ENCODE measurements around the gene ARID1A. TPM values are rescaled to one million over a fixed set of nuclear protein-coding genes. Genes with fewer than 3 reads are reported as not detected.

ARID1A gene
- total and polyA plus RNA-seq, 2 donors (not counting 3 experiments of a cell fraction or from before 2014, with no cell fraction given) = 36.9 to 77.2 TPM

- ChIA-PET POLR2A (no interaction called here), CTCF (no interaction called here)
- FAIRE-seq = no peak
- peaks cover 43 to 55% of the 10 kb centered on the region in 2 experiments for H3K36me3 ChIP-seq (ENCODE audit: control insufficient read depth in 2 of 2, extremely low read depth in 1 of 2, insufficient read depth in 2 of 2, low read length in 2 of 2)
- dilution Hi-C loops (cut with MboI; ENCODE audit: extremely low pct_ligation_motif_present, low sequenced_read_pairs) = no loop called here
- no peak overlapping the region for H3K4me2 ChIP-seq (ENCODE audit: insufficient read depth, low read length)
- no peaks in the 10 kb centered on the region for H4K20me1 ChIP-seq (replicated peaks; ENCODE audit: control insufficient read depth, extremely low read depth, insufficient read depth, low read length)
- no peak overlapping the region for H2AFZ ChIP-seq (ENCODE audit: low read depth, low read length)
- no peak for DNase-seq (ENCODE audit: low read depth, low spot score)
- no TSS peak for BruUV-seq (replicated peaks)
- H3K9me3 ChIP-seq (replicated peaks; ENCODE audit: control insufficient read depth, insufficient read depth, low read length) = no peaks in the 10 kb centered on the region
- H3K4me1 ChIP-seq (ENCODE audit: control insufficient read depth, extremely low read depth, insufficient read depth, low read length) = peaks cover 23% of the 10 kb centered on the region
- no peaks in the 10 kb centered on the region for H3K9me1 ChIP-seq (replicated peaks; ENCODE audit: control insufficient read depth, extremely low read depth, insufficient read depth, low read length)
- TF ChIP-seq FOS (IDR thresholded peaks at IDR 0.05; ENCODE audit: borderline replicate concordance, insufficient read depth, low read length) = no peak
- no peak for TF ChIP-seq MAX (IDR thresholded peaks at IDR 0.05; ENCODE audit: insufficient read depth, insufficient read length)
- TF ChIP-seq POLR2A (IDR thresholded peaks at IDR 0.05; ENCODE audit: low read depth, low read length) = no peak
- no peak for TF ChIP-seq MYC (IDR thresholded peaks at IDR 0.05; ENCODE audit: low read depth, low read length)
- no peak for TF ChIP-seq CTCF (IDR thresholded peaks at IDR 0.05; ENCODE audit: extremely low read depth in 1 of 2, insufficient read depth in 1 of 2, low read depth in 1 of 2, low read length in 2 of 2)
- H3K79me2 ChIP-seq (ENCODE audit: control insufficient read depth, insufficient read depth, low read length) = peaks cover 4% of the 10 kb centered on the region
- intact Hi-C loops (cut with micrococcal nuclease) = no loop called here
- no peak overlapping the region for H3K4me3 ChIP-seq (replicated peaks in 1 of 3; ENCODE audit: insufficient read depth in 1 of 3, low read depth in 1 of 3, low read length in 3 of 3)
- H3K27ac ChIP-seq (ENCODE audit: insufficient read depth, low read depth, low read length) = no peak overlapping the region
- no peak overlapping the region for H3K9ac ChIP-seq (replicated peaks; ENCODE audit: extremely low read depth, insufficient read depth, low read length)
- no peaks in the 10 kb centered on the region for H3K27me3 ChIP-seq (ENCODE audit: control insufficient read depth in 2 of 2, insufficient read depth in 2 of 2, low read length in 2 of 2)
These were observed 78.6 kb downstream of the ARID1A start for GRCh38 chr1:26774462-26774861.

- FAIRE-seq = no peak
- no peak overlapping the region for H3K4me3 ChIP-seq (replicated peaks in 1 of 3; ENCODE audit: insufficient read depth in 1 of 3, low read depth in 1 of 3, low read length in 3 of 3)
- ChIA-PET POLR2A (no interaction called here), CTCF (no interaction called here)
- no peak overlapping the region for H3K4me2 ChIP-seq (ENCODE audit: insufficient read depth, low read length)
- no TSS peak for BruUV-seq (replicated peaks)
- peaks cover 9% of the 10 kb centered on the region for H3K79me2 ChIP-seq (ENCODE audit: control insufficient read depth, insufficient read depth, low read length)
- H3K27me3 ChIP-seq (ENCODE audit: control insufficient read depth in 2 of 2, insufficient read depth in 2 of 2, low read length in 2 of 2) = no peaks in the 10 kb centered on the region
- H3K9ac ChIP-seq (replicated peaks; ENCODE audit: extremely low read depth, insufficient read depth, low read length) = no peak overlapping the region
- no peak overlapping the region for H2AFZ ChIP-seq (ENCODE audit: low read depth, low read length)
- no peak overlapping the region for H3K27ac ChIP-seq (ENCODE audit: insufficient read depth, low read depth, low read length)
- no peaks in the 10 kb centered on the region for H4K20me1 ChIP-seq (replicated peaks; ENCODE audit: control insufficient read depth, extremely low read depth, insufficient read depth, low read length)
- no peaks in the 10 kb centered on the region for H3K9me3 ChIP-seq (replicated peaks; ENCODE audit: control insufficient read depth, insufficient read depth, low read length)
- no peak for DNase-seq (ENCODE audit: low read depth, low spot score)
- peaks cover 46 to 64% of the 10 kb centered on the region in 2 experiments for H3K36me3 ChIP-seq (ENCODE audit: control insufficient read depth in 2 of 2, extremely low read depth in 1 of 2, insufficient read depth in 2 of 2, low read length in 2 of 2)
- no peak for TF ChIP-seq POLR2AphosphoS5 (IDR thresholded peaks at IDR 0.05; ENCODE audit: insufficient read depth, low read depth, low read length)
- TF ChIP-seq FOS (IDR thresholded peaks at IDR 0.05; ENCODE audit: borderline replicate concordance, insufficient read depth, low read length) = no peak
- TF ChIP-seq GATA2 (IDR thresholded peaks at IDR 0.05; ENCODE audit: insufficient read depth, insufficient read length, low read depth, low read length) = no peak
- no peak for TF ChIP-seq MAX (IDR thresholded peaks at IDR 0.05; ENCODE audit: insufficient read depth, insufficient read length)
- no peak for TF ChIP-seq JUN (IDR thresholded peaks at IDR 0.05; ENCODE audit: borderline replicate concordance, insufficient read depth, insufficient read length, low read depth)
- no peak for TF ChIP-seq CTCF (IDR thresholded peaks at IDR 0.05; ENCODE audit: extremely low read depth in 1 of 2, insufficient read depth in 1 of 2, low read depth in 1 of 2, low read length in 2 of 2)
- no peak for TF ChIP-seq MYC (IDR thresholded peaks at IDR 0.05; ENCODE audit: low read depth, low read length)
- no peak for TF ChIP-seq POLR2A (IDR thresholded peaks at IDR 0.05; ENCODE audit: low read depth, low read length)
- dilution Hi-C loops (cut with MboI; ENCODE audit: extremely low pct_ligation_motif_present, low sequenced_read_pairs) = no loop called here
- H3K9me1 ChIP-seq (replicated peaks; ENCODE audit: control insufficient read depth, extremely low read depth, insufficient read depth, low read length) = no peaks in the 10 kb centered on the region
- intact Hi-C loops (cut with micrococcal nuclease) = no loop called here
- peaks cover 22% of the 10 kb centered on the region for H3K4me1 ChIP-seq (ENCODE audit: control insufficient read depth, extremely low read depth, insufficient read depth, low read length)
These were observed 79.9 kb downstream of the ARID1A start for GRCh38 chr1:26775666-26776065.
